ENCODE measurements around the gene CXCL3.

CXCL3 gene

GRCh38 chr4:74055096-74055495 is 16.6 kb upstream of the CXCL3 start:
- H3K9me3 ChIP-seq, result no peaks in the 10 kb centered on the region
- H3K27me3 ChIP-seq, result no peaks in the 10 kb centered on the region
- TF ChIP-seq, protein P1, sequence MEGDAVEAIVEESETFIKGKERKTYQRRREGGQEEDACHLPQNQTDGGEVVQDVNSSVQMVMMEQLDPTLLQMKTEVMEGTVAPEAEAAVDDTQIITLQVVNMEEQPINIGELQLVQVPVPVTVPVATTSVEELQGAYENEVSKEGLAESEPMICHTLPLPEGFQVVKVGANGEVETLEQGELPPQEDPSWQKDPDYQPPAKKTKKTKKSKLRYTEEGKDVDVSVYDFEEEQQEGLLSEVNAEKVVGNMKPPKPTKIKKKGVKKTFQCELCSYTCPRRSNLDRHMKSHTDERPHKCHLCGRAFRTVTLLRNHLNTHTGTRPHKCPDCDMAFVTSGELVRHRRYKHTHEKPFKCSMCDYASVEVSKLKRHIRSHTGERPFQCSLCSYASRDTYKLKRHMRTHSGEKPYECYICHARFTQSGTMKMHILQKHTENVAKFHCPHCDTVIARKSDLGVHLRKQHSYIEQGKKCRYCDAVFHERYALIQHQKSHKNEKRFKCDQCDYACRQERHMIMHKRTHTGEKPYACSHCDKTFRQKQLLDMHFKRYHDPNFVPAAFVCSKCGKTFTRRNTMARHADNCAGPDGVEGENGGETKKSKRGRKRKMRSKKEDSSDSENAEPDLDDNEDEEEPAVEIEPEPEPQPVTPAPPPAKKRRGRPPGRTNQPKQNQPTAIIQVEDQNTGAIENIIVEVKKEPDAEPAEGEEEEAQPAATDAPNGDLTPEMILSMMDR (IDR thresholded peaks at IDR 0.05), result no peak
- no peaks in the 10 kb centered on the region for H3K36me3 ChIP-seq
- no peak for DNase-seq
- intact Hi-C loops (cut with DNase I; ENCODE audit: low total_unique reads), result no loop called here
- no peak overlapping the region for H3K27ac ChIP-seq
- H3K4me1 ChIP-seq, result no peaks in the 10 kb centered on the region
- H3K4me3 ChIP-seq, result no peak overlapping the region

DNA sequence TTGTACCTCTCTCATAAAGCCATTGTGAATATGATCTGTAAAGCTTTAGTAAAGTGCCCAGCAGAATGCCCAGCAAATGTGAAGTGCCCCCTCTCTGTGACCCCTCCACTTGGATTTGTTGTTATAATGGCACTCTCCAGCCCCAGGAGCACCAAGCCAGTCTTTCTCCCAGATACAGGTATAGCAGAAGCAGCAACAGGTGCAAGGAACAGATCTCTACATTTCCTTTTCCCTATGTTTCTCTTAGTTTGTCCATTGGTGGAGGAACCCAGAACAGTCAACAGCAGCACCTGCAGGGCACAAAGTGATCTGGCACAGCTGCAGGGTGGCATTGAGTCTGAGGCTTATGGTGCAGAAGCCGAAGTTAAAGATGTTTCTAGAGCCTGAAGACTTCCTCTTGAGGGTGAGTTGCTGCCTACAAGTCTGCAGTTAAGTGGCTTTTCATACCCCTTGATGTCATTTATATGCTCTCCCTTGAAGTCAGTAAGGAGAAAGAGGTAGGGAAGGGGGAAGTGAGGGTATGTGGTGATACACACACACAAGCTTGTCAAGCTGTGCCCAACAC is 16.1 kb upstream of the CXCL3 start:
- Histone ChIP-seq H3K27me3 (no peaks in the 10 kb centered on the region), H3K4me1 (no peaks in the 10 kb centered on the region), H3K27ac (no peak overlapping the region), H3K36me3 (no peaks in the 10 kb centered on the region), H3K9me3 (no peaks in the 10 kb centered on the region), H3K4me3 (no peak overlapping the region)
- TF ChIP-seq, protein P1 (IDR thresholded peaks at IDR 0.05), result no peak
- no peak for DNase-seq
- intact Hi-C loops (cut with DNase I; ENCODE audit: low total_unique reads), result no loop called here

- TF ChIP-seq, protein P1 (IDR thresholded peaks at IDR 0.05), result no peak
- no peak overlapping the region for H3K4me3 ChIP-seq
- no peak for DNase-seq
- no peak overlapping the region for H3K27ac ChIP-seq
- H3K4me1 ChIP-seq, result no peaks in the 10 kb centered on the region
- H3K9me3 ChIP-seq, result peaks cover 0 to 8% (median 0%) of the 10 kb centered on the region in 3 donors
- intact Hi-C loops (cut with DNase I; ENCODE audit: low total_unique reads), result no loop called here
- H3K27me3 ChIP-seq, result no peaks in the 10 kb centered on the region
- no peaks in the 10 kb centered on the region for H3K36me3 ChIP-seq
Observed at GRCh38 chr4:74047152-74047551, 8.7 kb upstream of the CXCL3 start.

DNA sequence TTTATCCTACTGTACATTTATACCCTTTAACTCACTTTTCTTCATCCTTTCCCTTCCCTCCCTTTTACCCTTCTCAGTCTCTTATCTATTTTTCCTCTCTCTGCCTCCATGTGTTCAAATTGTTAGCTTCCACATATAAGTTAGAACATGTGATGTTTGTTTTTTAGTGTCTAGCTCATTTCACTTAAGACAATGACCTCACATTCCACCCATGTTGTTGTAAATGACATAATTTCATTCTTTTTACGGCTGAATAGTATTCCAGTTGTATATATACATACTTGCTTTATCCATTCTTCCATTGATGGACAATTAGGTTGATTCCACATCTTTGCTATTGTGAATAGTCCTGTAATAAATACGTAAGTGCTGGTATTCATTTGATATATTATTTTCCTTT is 7.3 kb upstream of the CXCL3 start:
- no peak overlapping the region for H3K27ac ChIP-seq
- H3K36me3 ChIP-seq, result no peaks in the 10 kb centered on the region
- H3K4me3 ChIP-seq, result no peak overlapping the region
- H3K4me1 ChIP-seq, result no peaks in the 10 kb centered on the region
- H3K9me3 ChIP-seq, result peaks cover 0 to 8% (median 0%) of the 10 kb centered on the region in 3 donors
- DNase-seq, result no peak
- intact Hi-C loops (cut with DNase I; ENCODE audit: low total_unique reads), result no loop called here
- TF ChIP-seq, protein P1 (IDR thresholded peaks at IDR 0.05), result no peak
- H3K27me3 ChIP-seq, result no peaks in the 10 kb centered on the region

DNA sequence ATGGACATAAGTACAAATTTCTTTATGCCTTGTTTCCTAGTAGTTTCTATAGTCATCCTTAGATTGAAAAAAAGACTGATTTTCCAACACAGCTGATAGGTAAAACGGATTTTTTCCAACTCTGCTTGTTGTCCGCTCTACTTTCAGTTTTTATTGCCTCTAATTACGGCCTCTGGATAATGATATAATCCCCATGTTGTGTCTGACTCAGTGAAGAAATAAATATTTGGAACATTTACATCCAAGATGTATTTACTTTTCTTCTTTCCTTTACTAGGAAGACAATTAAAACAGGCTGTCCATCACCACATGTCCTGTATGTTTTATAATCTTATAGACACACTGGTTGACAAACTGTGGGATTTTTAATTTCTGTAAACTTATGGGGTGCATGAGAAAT is 6.8 kb upstream of the CXCL3 start:
- TF ChIP-seq, protein P1 (IDR thresholded peaks at IDR 0.05), result no peak
- H3K9me3 ChIP-seq, result peaks cover 0 to 8% (median 0%) of the 10 kb centered on the region in 3 donors
- no peak overlapping the region for H3K27ac ChIP-seq
- no peak overlapping the region for H3K4me3 ChIP-seq
- intact Hi-C loops (cut with DNase I; ENCODE audit: low total_unique reads), result no loop called here
- H3K36me3 ChIP-seq, result no peaks in the 10 kb centered on the region
- no peak for DNase-seq
- H3K4me1 ChIP-seq, result no peaks in the 10 kb centered on the region
- H3K27me3 ChIP-seq, result no peaks in the 10 kb centered on the region

GRCh38 chr4:74044677-74045076 is 6.2 kb upstream of the CXCL3 start:
- no peaks in the 10 kb centered on the region for H3K36me3 ChIP-seq
- intact Hi-C loops (cut with DNase I; ENCODE audit: low total_unique reads), result no loop called here
- TF ChIP-seq, protein P1 (IDR thresholded peaks at IDR 0.05), result no peak

More at GRCh38 chr4:74044677-74045076, 6.2 kb upstream of the CXCL3 start:
- no peak overlapping the region for H3K4me3 ChIP-seq
- peaks cover 0 to 8% (median 0%) of the 10 kb centered on the region in 3 donors for H3K9me3 ChIP-seq
- no peaks in the 10 kb centered on the region for H3K4me1 ChIP-seq
- no peak overlapping the region for H3K27ac ChIP-seq
- no peaks in the 10 kb centered on the region for H3K27me3 ChIP-seq
- no peak for DNase-seq
